Activated T-helper 1 cell treated with Interleukin-2 at 50 U/mL for 16 hours (primary cell): ENCODE data around the gene MAP7D3.
"Not testable (repeated sequence)": the region's sequence is repeated elsewhere in the genome, so short reads cannot be mapped to it uniquely, and the experiment has no call there.

Source experiments
- DNase-seq: peaks from one replicate; pipeline ENCODE4 v3.0.0-alpha.2; 2020; ENCODE audit warnings: low read depth

The MAP7D3 gene

DNA sequence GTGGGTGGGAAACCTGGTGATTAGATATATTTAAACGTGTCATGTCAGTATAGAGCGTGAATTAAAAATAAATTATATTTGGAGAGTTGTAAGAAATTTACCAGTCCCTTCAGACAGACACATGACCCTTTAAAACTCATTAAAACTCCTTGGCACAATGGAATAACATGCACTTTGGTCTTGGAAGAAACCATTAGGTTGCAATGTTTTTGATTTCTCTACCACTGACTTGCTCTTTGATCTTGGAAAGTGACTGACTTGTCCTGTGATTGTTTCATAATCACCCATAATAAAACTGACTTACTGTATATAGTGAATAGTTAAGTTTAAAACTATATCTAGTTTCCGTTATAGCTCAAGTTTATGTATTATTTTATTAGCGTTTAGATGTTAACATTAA, 68.0 kb downstream of the MAP7D3 start:
- no peak for DNase-seq

DNA sequence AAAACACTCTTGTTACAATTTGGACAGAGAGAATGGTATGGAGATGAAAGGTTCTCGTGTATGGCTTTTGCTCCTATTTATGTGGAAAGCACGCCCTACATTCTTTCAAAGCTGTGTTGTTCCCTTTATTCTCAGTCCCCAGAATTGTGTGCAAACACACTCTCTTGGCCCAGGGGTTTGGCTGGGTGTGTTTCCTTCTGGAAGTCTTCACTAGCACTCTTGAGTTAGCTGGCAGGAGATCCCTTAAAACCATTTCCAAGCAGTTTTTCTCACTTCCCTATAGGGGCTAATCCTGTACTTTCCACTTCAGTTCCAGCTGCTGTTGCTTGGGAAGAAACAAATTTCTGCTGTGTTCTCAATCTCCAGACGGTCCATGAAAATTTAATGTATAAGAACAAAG, 68.8 kb downstream of the MAP7D3 start:
- no peak for DNase-seq

DNA sequence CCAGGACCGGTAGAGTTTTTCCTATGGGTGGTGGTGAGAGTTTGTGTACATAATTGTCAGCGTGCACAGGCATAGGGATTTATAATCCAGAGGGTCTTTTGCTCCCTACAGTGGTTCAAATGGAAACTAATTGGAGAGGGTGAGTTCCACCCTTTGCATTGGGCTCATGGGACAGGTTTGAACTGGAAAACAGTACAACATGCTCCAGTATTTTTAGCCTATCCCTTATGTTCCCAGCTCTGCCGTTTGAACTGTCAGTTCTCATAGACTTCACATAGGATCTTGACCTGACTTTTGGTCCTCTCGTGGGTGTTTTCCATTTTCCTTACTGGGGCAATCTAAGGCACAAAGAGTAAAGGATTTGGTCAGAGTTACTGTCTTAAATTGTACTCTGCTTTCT, 72.1 kb downstream of the MAP7D3 start:
- no peak for DNase-seq

DNA sequence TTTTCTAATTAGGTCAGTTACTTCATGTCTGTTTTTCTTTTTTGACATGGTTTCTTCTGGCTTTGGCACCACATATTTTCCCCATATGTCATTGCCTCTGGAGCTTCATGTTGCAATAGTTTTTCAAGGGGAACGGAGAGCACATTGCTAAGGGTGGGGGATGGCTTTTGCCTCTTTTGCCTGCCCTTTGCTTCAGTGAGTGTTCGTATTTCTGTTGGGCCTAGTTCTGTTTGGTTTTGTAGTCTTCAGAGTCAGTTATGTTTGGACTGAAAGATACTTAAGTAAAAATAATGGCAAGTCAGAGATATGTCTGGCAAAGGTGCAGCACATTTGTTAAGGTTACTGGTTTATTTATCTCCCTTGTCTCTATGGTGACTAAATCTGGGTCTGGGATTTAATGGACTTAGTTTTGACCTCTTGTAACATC, 74.8 kb downstream of the MAP7D3 start:
- no peak for DNase-seq

DNA sequence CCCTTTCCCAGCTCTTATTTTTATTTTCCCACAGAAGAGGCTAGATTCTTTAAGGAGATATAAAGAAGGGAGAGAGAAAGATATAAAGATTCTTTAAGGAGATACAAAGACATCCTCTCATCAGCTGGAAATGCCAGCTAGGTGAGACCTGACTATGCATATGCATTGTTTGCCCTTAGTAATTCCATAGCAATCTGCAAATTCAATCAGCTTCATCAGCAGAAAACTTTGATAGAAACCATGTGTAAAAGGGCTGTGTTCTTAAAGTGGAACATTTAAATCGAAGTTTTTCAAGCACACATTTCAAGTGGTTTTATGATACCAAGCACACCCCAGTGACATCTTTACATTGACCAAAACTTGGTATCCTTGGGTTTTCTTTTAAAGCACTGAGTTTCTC, 79.8 kb downstream of the MAP7D3 start:
- DNase-seq: no peak

DNA sequence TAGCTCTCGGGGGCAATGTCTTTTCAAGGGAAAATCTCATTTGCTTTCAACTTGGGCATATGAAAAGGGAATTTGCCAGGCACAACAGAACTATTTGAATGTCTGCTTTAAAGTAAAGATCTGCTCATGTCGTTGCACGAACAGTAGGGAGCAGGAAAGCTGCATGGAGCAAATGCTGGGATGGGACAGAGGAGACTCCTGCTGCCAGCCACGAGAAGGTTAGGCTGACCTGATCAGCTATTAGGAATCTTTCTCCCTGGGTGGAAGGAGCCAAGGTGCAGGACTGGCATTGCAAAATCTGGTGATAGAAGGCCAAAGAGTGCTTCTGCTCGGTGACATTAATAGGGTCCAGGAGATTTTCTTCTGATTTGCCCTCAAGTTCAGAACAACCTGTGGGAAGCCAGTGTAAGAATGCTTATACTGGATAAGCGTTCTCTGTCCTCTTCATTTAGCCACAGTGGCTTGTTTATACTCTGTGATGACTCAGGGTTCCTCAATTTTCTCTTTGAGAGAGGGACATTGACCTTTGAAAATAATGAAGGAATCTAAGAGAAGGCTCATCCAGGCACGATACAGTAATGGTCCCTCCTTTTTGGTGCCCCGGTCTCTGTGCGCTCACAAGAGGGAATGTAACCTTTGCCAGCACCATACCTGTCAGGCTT, 80.9 kb downstream of the MAP7D3 start:
- DNase-seq: no peak

DNA sequence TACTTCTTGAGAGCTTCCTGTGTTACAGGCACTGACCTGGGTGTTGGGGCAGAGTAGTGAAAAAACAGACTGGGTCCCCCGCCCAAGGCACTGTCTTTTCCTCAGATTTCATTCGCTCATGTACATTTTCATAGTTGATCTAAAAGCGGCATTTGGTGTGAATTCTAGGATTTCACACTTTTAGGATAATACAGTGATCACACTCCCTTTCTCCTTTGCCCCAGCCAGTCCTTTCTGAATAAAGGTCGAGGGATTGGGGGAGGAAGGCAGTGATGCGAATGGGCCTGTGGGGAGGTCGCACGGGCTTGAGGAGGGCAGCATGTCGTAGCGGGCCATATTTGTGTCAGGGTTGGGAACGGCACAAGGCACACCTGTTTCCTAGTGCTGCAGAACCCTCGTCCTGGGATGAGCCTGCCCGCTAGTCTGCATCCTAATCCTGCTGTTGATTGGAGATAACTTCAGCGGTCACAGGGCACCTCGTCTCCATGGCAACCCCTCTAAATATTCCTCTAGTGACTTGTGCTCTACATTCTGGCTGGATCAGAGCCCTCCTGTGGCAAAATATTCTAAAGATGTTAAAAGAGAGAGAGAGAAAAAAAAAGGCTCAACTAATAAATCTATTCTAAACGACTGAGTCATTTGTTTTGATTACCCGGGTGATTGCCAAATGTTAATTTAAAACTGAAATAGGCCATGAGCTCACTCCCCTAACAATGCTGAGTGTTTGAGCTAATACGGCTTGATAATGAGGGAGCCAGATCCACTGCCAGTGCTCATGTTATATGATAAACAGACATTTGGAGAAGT, 82.1 kb downstream of the MAP7D3 start:
- DNase-seq: no peak

DNA sequence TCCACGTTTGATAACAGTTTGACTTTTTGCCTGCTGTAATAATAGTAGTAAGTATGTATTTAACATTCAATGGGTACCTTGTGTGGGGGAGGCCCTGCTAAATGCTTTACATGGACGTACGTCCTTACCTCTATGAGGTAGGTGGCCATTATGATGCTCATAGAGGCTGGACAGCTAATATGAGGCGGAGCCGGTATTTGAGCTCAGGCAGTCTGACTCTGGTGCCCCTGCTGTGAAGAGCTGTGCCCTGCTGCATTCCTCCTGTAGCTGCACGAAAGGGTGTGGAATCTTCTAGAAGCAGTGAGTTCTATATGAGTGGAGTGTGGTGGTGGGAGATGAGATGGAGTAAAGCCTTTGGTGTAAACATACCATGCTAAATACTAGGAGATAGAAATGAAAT, 83.2 kb downstream of the MAP7D3 start:
- DNase-seq: not testable (repeated sequence)

DNA sequence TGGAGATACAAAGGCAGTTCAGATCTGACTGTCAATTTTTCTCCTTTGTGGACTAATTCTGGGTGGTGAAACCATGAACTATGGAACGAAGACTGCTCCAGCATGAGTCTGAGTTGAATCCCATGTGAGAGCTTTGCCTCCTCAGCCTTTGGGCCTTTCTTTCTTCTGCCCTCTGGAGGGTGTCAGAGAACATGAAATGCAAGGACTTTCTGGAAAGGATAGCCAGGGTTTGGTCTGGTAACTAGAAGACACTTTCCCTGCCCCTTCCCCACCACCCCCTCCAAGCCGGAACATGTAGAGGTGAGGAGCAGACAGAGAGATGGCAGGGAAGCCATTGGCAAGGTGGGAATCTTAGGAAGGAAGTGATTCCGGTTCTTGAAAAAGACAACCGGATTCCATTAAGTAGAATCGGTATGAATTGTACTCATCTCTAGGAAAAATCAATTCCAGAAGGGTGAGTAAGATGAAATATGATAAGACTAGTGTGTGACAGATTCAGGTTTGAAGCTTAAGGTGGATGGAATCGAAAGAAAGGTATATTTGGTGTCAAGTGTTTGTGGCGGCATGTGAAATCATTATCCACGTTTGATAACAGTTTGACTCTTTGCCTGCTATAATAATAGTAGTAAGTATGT, 84.9 kb downstream of the MAP7D3 start:
- DNase-seq: no peak

DNA sequence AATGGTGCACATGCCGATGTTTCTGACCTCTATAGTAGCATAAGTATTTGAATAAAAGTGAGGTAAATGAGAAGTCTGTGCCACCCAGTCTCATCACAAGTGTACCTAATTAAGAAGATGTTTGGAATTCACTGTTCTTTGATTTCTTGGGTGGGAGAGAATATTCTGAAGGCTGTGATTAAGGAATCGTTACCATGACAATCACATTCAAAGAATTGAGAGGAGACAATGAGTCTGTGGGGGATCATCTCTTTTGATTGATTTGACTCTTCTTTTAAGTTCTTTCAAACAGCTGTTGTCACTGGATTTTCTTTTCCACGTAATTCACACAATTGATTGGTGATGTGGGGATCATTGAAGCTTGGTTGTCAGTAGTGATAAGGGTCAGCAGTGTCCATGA, 85.8 kb downstream of the MAP7D3 start:
- no peak for DNase-seq

DNA sequence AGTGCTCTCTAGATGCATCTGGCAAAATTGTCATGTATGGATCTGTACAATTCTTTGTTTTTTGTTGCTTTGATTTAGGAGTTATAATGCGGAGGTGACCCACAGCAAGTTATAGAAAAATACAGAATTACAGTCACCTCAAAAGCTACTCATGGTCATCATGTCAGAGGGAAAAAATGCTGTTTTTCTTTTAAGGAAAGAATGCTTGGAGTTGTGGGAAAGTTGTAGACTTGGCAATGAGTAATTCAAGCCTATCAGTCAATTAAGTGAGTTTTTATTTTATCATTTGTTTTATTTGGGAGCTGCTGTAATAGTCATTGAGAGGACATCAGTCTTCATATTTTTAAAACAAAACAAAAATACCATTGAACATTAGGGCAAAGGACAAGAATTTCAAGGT, 87.5 kb downstream of the MAP7D3 start:
- DNase-seq: no peak
